HepG2 (cell line): ENCODE measurements around the gene PTGDS. TPM values are rescaled to one million over a fixed set of nuclear protein-coding genes. Genes with fewer than 3 reads are reported as not detected.
A peak's percentile ranks its signal among the peaks of the same experiment; 100 is the strongest.

Experiments used
- ATAC-seq: fragments of 200-7000 bp; cut with Tn5 transposase; 3 replicates; pipeline ENCODE4 v1.9.1; 2020; ENCODE audit warnings: mild to moderate bottlenecking, moderate library complexity
- BruUV-seq: library from RNA; stranded (reverse); fragments of 400-500 nt; replicated peaks from 2 replicates; lab custom pipeline; 2021; lab: Mats Ljungman, UMichigan
- CTCF ChIA-PET: fragments of 300-600 bp; formaldehyde crosslinking; extraction: SDS; loops from one replicate; lab custom pipeline; 2021; ENCODE audit warnings: low total read pairs, inconsistent platforms, low intra/inter-chr PET ratio; lab: Yijun Ruan, JAX
- POLR2A ChIA-PET: fragments of 350-600 bp; sonication (Branson Sonifier 250); formaldehyde crosslinking; loops from one replicate; lab custom pipeline; 2020; ENCODE audit warnings: antibody characterized with exemption, inconsistent platforms; lab: Yijun Ruan, JAX
- DNase-seq: peaks from one replicate; pipeline ENCODE4 v3.0.0-alpha.2; 2015; ENCODE audit warnings: low spot score
- FAIRE-seq: peaks from 3 replicates; lab custom pipeline; 2011; peaks lifted over from hg19 to GRCh38; lab: Jason Lieb, UNC
- H2AFZ ChIP-seq: one replicate; pipeline ENCODE4 v1.6.1; 2011; ENCODE audit warnings: low read length, inconsistent platforms
- H3K27ac ChIP-seq: fragments of 300-600 bp; 3 replicates; pipeline ENCODE4 v1.8.0; 2011; ENCODE audit warnings: mixed run types, mild to moderate bottlenecking, mixed read lengths, low read length, inconsistent platforms; ENCODE audit not compliant: insufficient read depth; ENCODE audit errors: extremely low read length
- H3K27me3 ChIP-seq, 2 experiments: fragments of 200-600 bp in 1 of 2; 2 replicates in 1 of 2; 3 replicates in 1 of 2; pipeline versions ENCODE4 v1.6.0 to v1.8.0; 2011; ENCODE audit warnings: low read length in 2 of 2, mild to moderate bottlenecking in 2 of 2, moderate library complexity in 2 of 2, inconsistent platforms in 1 of 2; ENCODE audit not compliant: insufficient read depth in 2 of 2, control insufficient read depth in 1 of 2
- H3K36me3 ChIP-seq, 2 experiments: fragments of 200-600 bp in 1 of 2; replicated peaks in 1 of 2; 2 replicates in 1 of 2; 3 replicates in 1 of 2; pipeline versions ENCODE4 v1.5.1 to v1.8.0; 2011; ENCODE audit warnings: low read length in 2 of 2, inconsistent platforms in 1 of 2; ENCODE audit not compliant: insufficient read depth in 2 of 2, control insufficient read depth in 1 of 2
- H3K4me1 ChIP-seq: 2 replicates; pipeline ENCODE4 v1.5.1; 2012; ENCODE audit warnings: low read length, inconsistent platforms; ENCODE audit not compliant: insufficient read depth
- H3K4me2 ChIP-seq: 2 replicates; pipeline ENCODE4 v1.6.0; 2011; ENCODE audit warnings: low read depth, low read length, inconsistent platforms
- H3K4me3 ChIP-seq, 3 experiments: fragments of 200-600 bp in 1 of 3; sonication (generic), shearing (Covaris generic) in 1 of 3; replicated peaks in 1 of 3; 2 replicates each; pipeline ENCODE4 v1.5.1; 2011 to 2016; ENCODE audit warnings: low read length in 3 of 3, inconsistent platforms in 2 of 3, low read depth in 2 of 3, mild to moderate bottlenecking in 2 of 3, control low read depth in 1 of 3, mixed read lengths in 1 of 3; ENCODE audit not compliant: insufficient read depth in 1 of 3
- H3K79me2 ChIP-seq: one replicate; pipeline ENCODE4 v1.6.1; 2011; ENCODE audit warnings: low read length, inconsistent platforms; ENCODE audit not compliant: insufficient read depth
- H3K9ac ChIP-seq: 2 replicates; pipeline ENCODE4 v1.6.0; 2011; ENCODE audit warnings: mild to moderate bottlenecking, low read depth, low read length, inconsistent platforms; ENCODE audit not compliant: insufficient read depth
- H3K9me3 ChIP-seq: 2 replicates; pipeline ENCODE4 v1.5.1; 2012; ENCODE audit warnings: mild to moderate bottlenecking, low read length
- H4K20me1 ChIP-seq: 2 replicates; pipeline ENCODE4 v1.6.0; 2011; ENCODE audit warnings: inconsistent platforms, mild to moderate bottlenecking, low read length, moderate library complexity; ENCODE audit not compliant: insufficient read depth
- CAMTA2 ChIP-seq: sonication (generic); formaldehyde crosslinking; IDR thresholded peaks from 2 replicates; pipeline ENCODE4 v1.4.0; 2020; ENCODE audit warnings: mild to moderate bottlenecking, missing genetic modification reagents, borderline replicate concordance
- CEBPG ChIP-seq: IDR thresholded peaks from 2 replicates; pipeline ENCODE4 v1.6.1; 2016
- EEA1 ChIP-seq: sonication (generic); formaldehyde crosslinking; IDR thresholded peaks from 2 replicates; pipeline ENCODE4 v1.5.1; 2020; ENCODE audit warnings: mild to moderate bottlenecking, missing genetic modification reagents, borderline replicate concordance
- ELF4 ChIP-seq: sonication (generic); formaldehyde crosslinking; IDR thresholded peaks from 2 replicates; pipeline ENCODE4 v1.5.0; 2020; ENCODE audit warnings: missing genetic modification reagents, mild to moderate bottlenecking, moderate library complexity, borderline replicate concordance
- GTF2F1 ChIP-seq: fragments of 150-350 bp; IDR thresholded peaks from 2 replicates; pipeline ENCODE4 v1.6.1; 2014; ENCODE audit warnings: low read length
- HNRNPL ChIP-seq: fragments of 200-400 bp; formaldehyde crosslinking; IDR thresholded peaks from 2 replicates; pipeline ENCODE4 v1.6.1; 2017; ENCODE audit warnings: mild to moderate bottlenecking, low read depth, low read length
- KAT8 ChIP-seq: IDR thresholded peaks from 2 replicates; pipeline ENCODE4 v1.6.1; 2016; ENCODE audit warnings: missing genetic modification reagents, missing compliant biosample characterization
- MAFG ChIP-seq: sonication (generic); formaldehyde crosslinking; IDR thresholded peaks from 2 replicates; pipeline ENCODE4 v1.5.1; 2020; ENCODE audit warnings: mild to moderate bottlenecking, missing genetic modification reagents
- NCOA1 ChIP-seq: sonication (generic); formaldehyde crosslinking; IDR thresholded peaks from 2 replicates; pipeline ENCODE4 v1.9.0; 2021; ENCODE audit warnings: missing genetic modification reagents
- SMARCC2 ChIP-seq: fragments of 450-650 bp; IDR thresholded peaks from 2 replicates; pipeline ENCODE4 v1.6.1; 2017; ENCODE audit warnings: antibody characterized with exemption, mild to moderate bottlenecking
- U2AF2 ChIP-seq: fragments of 200-400 bp; formaldehyde crosslinking; IDR thresholded peaks from 2 replicates; pipeline ENCODE4 v1.6.1; 2017; ENCODE audit warnings: low read depth, mild to moderate bottlenecking, low read length
- ZC3H4 ChIP-seq: sonication (generic); formaldehyde crosslinking; IDR thresholded peaks from 2 replicates; pipeline ENCODE4 v1.4.0; 2020; ENCODE audit warnings: missing genetic modification reagents, borderline replicate concordance
- ZNF282 ChIP-seq: fragments of 450-650 bp; IDR thresholded peaks from 2 replicates; pipeline ENCODE4 v1.6.1; 2018; ENCODE audit not compliant: partially characterized antibody
- ZNF296 ChIP-seq: sonication (generic); formaldehyde crosslinking; conservative IDR thresholded peaks from 2 replicates; pipeline ENCODE4 v1.5.0; 2020; ENCODE audit warnings: mild to moderate bottlenecking, missing genetic modification reagents
- ZNF329 ChIP-seq: sonication (generic); formaldehyde crosslinking; IDR thresholded peaks from 2 replicates; pipeline ENCODE4 v1.9.0; 2021; ENCODE audit warnings: low read depth, mild to moderate bottlenecking, missing genetic modification reagents
- ZNF33B ChIP-seq: sonication (generic); formaldehyde crosslinking; IDR thresholded peaks from 2 replicates; pipeline ENCODE4 v1.5.1; 2020; ENCODE audit warnings: mild to moderate bottlenecking, missing genetic modification reagents
- ZNF530 ChIP-seq: sonication (generic); formaldehyde crosslinking; IDR thresholded peaks from 2 replicates; pipeline ENCODE4 v1.5.0; 2020; ENCODE audit warnings: low read depth, mild to moderate bottlenecking, missing genetic modification reagents
- ZNF549 ChIP-seq: sonication (generic); formaldehyde crosslinking; IDR thresholded peaks from 2 replicates; pipeline ENCODE4 v1.5.0; 2020; ENCODE audit warnings: missing genetic modification reagents
- ZNF589 ChIP-seq: sonication (generic); formaldehyde crosslinking; conservative IDR thresholded peaks from 2 replicates; pipeline ENCODE4 v1.8.0; 2022; ENCODE audit warnings: mild to moderate bottlenecking, moderate library complexity, missing genetic modification reagents
- ZNF713 ChIP-seq: sonication (generic); formaldehyde crosslinking; IDR thresholded peaks from 2 replicates; pipeline ENCODE4 v1.4.0; 2020; ENCODE audit warnings: mild to moderate bottlenecking, missing genetic modification reagents
- ZNF737 ChIP-seq: sonication (generic); formaldehyde crosslinking; IDR thresholded peaks from 2 replicates; pipeline ENCODE4 v1.5.0; 2020; ENCODE audit warnings: missing genetic modification reagents, mild to moderate bottlenecking, borderline replicate concordance
- ZNF790 ChIP-seq: sonication (generic); formaldehyde crosslinking; IDR thresholded peaks from 2 replicates; pipeline ENCODE4 v1.8.0; 2022; ENCODE audit warnings: missing genetic modification reagents, mild to moderate bottlenecking, borderline replicate concordance
- ZNF792 ChIP-seq: IDR thresholded peaks from 2 replicates; pipeline ENCODE4 v1.6.1; 2016
- ZSCAN25 ChIP-seq: sonication (generic); formaldehyde crosslinking; IDR thresholded peaks from 2 replicates; pipeline ENCODE4 v1.8.0; 2022; ENCODE audit warnings: mild to moderate bottlenecking, missing genetic modification reagents
- whole genome bisulfite sequencing: methylation state at CpG from one replicate; pipeline ENCODE4 v1.1.6; 2017; ENCODE audit warnings: low lambda C conversion rate; 5-methylcytosine and 5-hydroxymethylcytosine counted together
- in situ Hi-C: cut with HindIII; loops from 2 replicates; pipeline ENCODE4 v1.10.0; 2017; ENCODE audit warnings: low pct_unique_long_range_greater_than_20kb; ENCODE audit not compliant: extremely low pct_ligation_motif_present
- intact Hi-C: fragments of 100-400 bp; cut with micrococcal nuclease; formaldehyde crosslinking; loops from one replicate; pipeline ENCODE4 v1.10.0; 2022; ENCODE audit not compliant: unreplicated experiment
- polyA plus RNA-seq, 8 experiments: library from polyadenylated mRNA; depleted of rRNA in 3 of 8; stranded (reverse) in 7 of 8; unstranded in 1 of 8; fragments of >200 nt; fragmentation: Illumina TruSeq in 4 of 8; extraction: Trizol in 4 of 8; gene quantifications; 2 replicates each; pipeline versions ENCODE4 v1.2.1 to v1.2.3, GENCODE V29; 2011 to 2016; ENCODE audit warnings: low read depth in 4 of 8, missing spikeins in 1 of 8, mixed read lengths in 1 of 8; ENCODE audit not compliant: insufficient read depth in 1 of 8
- total RNA-seq, 5 experiments: library from RNA; depleted of rRNA; stranded (reverse); fragments of >200 nt; fragmentation: Illumina TruSeq; extraction: Trizol; gene quantifications; 2 replicates each; pipeline ENCODE4 v1.2.3, GENCODE V29; 2016; ENCODE audit warnings: low read depth in 1 of 5
- TF ChIP-seq, protein P1 (sequence below): IDR thresholded peaks from 2 replicates; pipeline ENCODE4 v1.6.1; 2016; ENCODE audit warnings: mild to moderate bottlenecking

The PTGDS gene
- total and polyA plus RNA-seq, 2 of the 13 experiments (the other 11 are each of a cell fraction or from before 2014, with no cell fraction given), result 0.33 to 0.50 TPM

DNA sequence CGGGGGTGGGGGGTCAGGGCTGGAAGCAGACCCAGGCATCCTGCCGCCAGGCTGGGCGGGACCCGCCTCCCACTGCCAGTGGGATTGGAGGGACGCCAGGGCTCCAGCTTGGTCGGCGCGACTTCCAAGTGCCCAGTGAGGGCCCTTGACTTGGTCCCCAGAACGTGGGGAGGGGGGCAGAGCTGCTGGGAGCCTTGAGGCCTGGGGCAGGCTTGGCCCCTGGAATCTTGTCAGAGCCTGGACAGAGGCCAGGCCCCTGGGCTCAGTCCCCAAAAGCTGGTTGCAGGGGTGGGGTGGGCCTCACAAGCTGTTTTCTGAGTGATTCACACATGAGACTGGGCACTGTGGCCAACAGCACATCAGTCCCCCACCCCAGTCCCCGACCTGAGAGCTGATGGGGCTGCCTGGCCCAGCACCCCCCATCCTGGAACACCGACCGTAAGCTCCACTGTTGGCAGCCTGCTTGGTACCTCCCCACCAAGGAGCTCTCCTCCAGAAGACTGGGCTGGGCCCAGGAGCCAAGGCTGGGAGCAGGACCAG is 18.5 kb downstream of the PTGDS start (continued):
- TF ChIP-seq, protein P1, sequence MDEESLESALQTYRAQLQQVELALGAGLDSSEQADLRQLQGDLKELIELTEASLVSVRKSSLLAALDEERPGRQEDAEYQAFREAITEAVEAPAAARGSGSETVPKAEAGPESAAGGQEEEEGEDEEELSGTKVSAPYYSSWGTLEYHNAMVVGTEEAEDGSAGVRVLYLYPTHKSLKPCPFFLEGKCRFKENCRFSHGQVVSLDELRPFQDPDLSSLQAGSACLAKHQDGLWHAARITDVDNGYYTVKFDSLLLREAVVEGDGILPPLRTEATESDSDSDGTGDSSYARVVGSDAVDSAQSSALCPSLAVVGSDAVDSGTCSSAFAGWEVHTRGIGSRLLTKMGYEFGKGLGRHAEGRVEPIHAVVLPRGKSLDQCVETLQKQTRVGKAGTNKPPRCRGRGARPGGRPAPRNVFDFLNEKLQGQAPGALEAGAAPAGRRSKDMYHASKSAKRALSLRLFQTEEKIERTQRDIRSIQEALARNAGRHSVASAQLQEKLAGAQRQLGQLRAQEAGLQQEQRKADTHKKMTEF (CRISPR knock-in tag), result no peak
- TF ChIP-seq ZNF33B (no peak), ELF4 (no peak), U2AF2 (no peak), ZNF282 (no peak)

- peaks cover 64% of the 10 kb centered on the region for H3K4me1 ChIP-seq
- CTCF ChIA-PET, result no interaction called here
- no peak within 1 kb of the TSS for H2AFZ ChIP-seq
- H4K20me1 ChIP-seq, result no peaks in the 10 kb centered on the region
- peak within 1 kb of the TSS; percentile 56 for H3K9ac ChIP-seq
- H3K79me2 ChIP-seq, result peaks cover 5% of the 10 kb centered on the region
- H3K36me3 ChIP-seq, result no peaks in the 10 kb centered on the region
- DNase-seq, result peak; percentile 46
- H3K27me3 ChIP-seq, result no peaks in the 10 kb centered on the region
- no peaks in the 10 kb centered on the region for H3K9me3 ChIP-seq
- H3K4me3 ChIP-seq, result peak within 1 kb of the TSS; percentile 58 to 75 (median 63)
- intact Hi-C loops (no loop called here), in situ Hi-C loops (no loop called here)
- FAIRE-seq, result peak; percentile 56
- BruUV-seq, result no TSS peak
- H3K4me2 ChIP-seq, result peak within 1 kb of the TSS; percentile 99
- peak; percentile 66 for ATAC-seq
- POLR2A ChIA-PET, result interaction anchor here (1.0 to 1.8 kb wide), 6 partner anchors 26 to 197 kb away, joined by 3 to 8 read pairs (median 4); partner anchors contain the start of genes C8G and FBXW5
- WGBS, result 0% methylated on average over 7 of the region's 35 CpGs
- H3K27ac ChIP-seq, result no peak within 1 kb of the TSS
- TF ChIP-seq ZNF549 (CRISPR knock-in tag), result no peak
- no peak for TF ChIP-seq ZNF737 (CRISPR knock-in tag)
- no peak for TF ChIP-seq ZNF713 (CRISPR knock-in tag)
- TF ChIP-seq CEBPG, result no peak
- no peak for TF ChIP-seq ZNF329
- no peak for TF ChIP-seq MAFG (CRISPR knock-in tag)
- no peak for TF ChIP-seq ZSCAN25 (CRISPR knock-in tag)
- TF ChIP-seq CAMTA2 (CRISPR knock-in tag), result no peak
- TF ChIP-seq ZNF790 (CRISPR knock-in tag), result no peak
- TF ChIP-seq ZC3H4 (CRISPR knock-in tag), result no peak
- TF ChIP-seq ZNF589, result no peak
- no peak for TF ChIP-seq KAT8
- no peak for TF ChIP-seq ZNF530
- no peak for TF ChIP-seq NCOA1 (CRISPR knock-in tag)
- TF ChIP-seq EEA1 (CRISPR knock-in tag), result 0 out of 2 replicates have a peak, but pooled peaks have one; percentile 26
- TF ChIP-seq ZNF33B, result no peak
- TF ChIP-seq ZNF792 (CRISPR knock-in tag), result no peak
- no peak for TF ChIP-seq SMARCC2
- TF ChIP-seq GTF2F1, result no peak
- TF ChIP-seq HNRNPL, result peak; percentile 38; the same call in 1 of the 2 replicates
- no peak for TF ChIP-seq ZNF296 (CRISPR knock-in tag)
Measured at GRCh38 chr9:136996361-136997292, 19.3 kb downstream of the PTGDS start, which contains the start of gene CLIC3. Gene CLIC3 (minus strand): TSS chr9:136996568. CDS start chr9:136996543, 25 bp downstream.
